ENCODE results near the gene FGF12.

FGF12 gene

GRCh38 chr3:192675958-192676649, 51.2 kb downstream of the FGF12 start:
- DNase-seq = no peak

- DNase-seq = no peak
Measured at GRCh38 chr3:192655628-192656027, 71.7 kb downstream of the FGF12 start.

DNA sequence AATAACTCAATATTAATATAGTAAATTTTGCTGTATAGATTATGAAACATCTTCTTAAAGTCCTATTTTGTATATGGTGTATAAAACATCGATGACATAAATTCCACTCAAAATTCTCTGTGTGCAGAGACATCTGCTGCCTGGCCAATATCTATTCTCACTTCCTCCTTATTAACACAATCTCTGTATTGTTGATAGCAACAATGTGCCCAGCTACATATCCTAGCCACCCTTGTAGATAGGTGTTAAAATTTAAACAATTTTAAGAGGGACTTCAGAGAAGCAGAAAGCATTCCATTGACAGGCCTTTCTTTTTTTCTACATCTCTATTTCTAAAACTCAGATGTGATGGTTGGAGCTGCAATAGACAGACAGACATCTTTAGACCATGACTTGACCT, 72.3 kb downstream of the FGF12 start:
- DNase-seq = no peak

DNA sequence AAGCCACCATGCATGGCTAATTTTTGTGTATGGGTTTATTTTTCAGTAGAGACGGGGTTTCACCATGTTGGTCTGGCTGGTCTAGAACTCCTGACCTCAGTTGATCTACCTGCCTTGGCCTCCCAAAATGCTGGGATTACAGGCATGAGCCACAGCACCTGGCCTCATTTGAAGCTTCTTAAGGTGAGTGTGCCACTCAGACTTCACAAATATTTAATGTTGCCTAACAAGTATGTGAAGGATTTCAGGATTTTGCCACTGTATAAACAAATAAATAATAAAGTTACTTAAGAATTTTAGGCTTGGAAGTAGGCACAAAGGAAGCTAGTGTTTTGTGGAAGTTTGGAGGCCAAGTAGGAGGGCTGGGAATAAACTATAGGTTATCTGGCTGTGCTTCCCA, 73.5 kb downstream of the FGF12 start:
- no peak for DNase-seq

GRCh38 chr3:192652727-192653126, 74.6 kb downstream of the FGF12 start:
- DNase-seq = no peak

- no peak for DNase-seq
Measured at GRCh38 chr3:192651836-192652512, 75.4 kb downstream of the FGF12 start.

- DNase-seq = no peak
Measured at GRCh38 chr3:192645437-192645836, 81.9 kb downstream of the FGF12 start.

DNA sequence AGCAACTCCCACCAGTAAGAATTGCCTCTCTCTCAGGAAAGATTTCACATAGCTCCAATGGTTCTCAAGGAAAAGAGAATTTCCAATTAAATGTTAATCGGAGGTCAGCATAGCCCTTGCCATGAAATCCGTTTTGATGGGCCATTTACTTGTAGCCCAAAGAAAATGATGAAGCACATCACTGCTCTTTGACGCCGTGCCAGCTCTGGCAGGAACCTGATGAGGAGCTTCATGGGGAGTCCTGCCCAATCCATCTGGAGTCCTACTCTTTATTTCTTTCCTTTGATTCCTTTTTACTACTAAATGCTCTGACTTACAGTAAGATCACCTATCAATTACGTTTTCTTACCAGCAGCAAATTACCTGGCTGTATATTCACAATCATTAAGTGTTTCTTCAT, 84.7 kb downstream of the FGF12 start:
- DNase-seq = no peak

DNA sequence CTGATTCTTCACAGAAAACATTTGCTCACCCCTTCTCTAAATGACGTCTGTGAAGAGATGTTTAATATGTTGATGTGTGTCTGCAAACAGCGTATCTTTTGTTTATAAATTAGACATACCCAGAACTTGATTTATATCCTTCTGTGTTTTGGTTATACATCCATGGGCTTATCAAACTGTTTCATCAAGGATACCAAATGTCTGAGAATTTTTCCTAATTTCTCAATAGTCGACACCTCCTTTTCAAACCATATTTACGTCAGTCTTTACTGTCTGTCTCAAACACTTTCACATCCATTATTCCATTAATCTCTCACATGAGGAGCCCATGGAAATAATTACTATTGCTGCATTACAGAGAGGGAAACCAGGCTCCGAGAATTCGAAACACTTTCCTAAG, 85.4 kb downstream of the FGF12 start:
- no peak for DNase-seq

DNA sequence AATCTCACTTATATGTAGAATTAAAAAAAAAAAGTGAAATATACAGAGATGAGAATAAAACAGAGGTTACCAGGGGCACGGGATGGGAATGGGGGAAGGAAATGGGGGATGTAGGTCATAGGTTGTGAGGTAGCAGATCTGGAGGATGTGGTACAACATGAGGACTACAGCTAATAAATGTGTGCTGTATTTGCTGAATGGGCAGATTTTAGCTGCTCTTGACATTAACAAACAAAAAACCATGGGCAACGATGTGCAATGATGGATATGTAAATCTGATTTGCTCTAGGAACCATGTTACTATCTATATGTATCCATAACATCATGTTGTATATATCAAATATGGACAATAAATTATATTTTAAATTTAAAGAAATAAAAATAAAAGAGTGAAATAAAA, 87.4 kb downstream of the FGF12 start:
- no peak for DNase-seq

DNA sequence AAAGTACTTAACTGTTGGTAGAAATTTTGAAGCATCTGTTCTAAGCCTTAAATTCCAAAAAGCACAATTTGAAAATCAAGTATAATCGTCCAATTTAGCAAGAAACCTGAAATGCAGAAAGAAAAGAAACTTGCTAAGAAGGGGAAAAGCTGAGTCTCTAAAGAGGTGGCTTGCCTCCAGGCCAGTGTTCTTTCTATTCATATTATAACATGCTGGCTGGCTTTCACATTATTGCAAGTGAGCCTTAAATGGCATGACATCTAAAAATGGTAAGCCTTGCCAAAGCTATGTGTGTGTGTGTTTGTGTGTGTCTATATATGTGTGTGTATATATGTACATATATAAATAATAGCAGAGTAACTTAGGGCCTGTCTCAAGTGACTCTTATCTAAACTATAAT, 89.5 kb downstream of the FGF12 start:
- DNase-seq = no peak

GRCh38 chr3:192636517-192637444, 90.6 kb downstream of the FGF12 start:
- no peak for DNase-seq

DNA sequence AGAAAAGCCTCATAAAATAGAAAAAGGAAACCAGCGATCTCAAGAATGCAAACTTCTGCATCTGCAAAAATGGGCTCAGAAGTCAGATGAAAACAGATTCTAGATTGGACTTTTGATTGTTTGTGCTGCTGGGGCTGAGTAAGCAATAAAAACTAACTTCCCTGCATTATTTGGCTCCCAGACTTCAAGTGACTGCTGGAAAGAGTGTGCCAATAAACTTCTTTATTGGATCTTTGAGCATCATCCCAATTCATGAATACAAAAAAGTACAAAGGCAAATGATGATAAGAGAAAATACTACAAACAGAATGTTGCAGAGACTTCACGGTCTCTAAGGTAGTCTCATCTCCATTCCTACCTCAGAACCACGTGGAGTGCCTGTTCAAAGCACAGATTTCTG, 97.9 kb downstream of the FGF12 start:
- DNase-seq = no peak

GRCh38 chr3:192621909-192622308, 105.4 kb downstream of the FGF12 start:
- no peak for DNase-seq

- no peak for DNase-seq
Measured at GRCh38 chr3:192620275-192620674, 107.1 kb downstream of the FGF12 start.

- no peak for DNase-seq
Measured at GRCh38 chr3:192611411-192611810, 115.9 kb downstream of the FGF12 start.

DNA sequence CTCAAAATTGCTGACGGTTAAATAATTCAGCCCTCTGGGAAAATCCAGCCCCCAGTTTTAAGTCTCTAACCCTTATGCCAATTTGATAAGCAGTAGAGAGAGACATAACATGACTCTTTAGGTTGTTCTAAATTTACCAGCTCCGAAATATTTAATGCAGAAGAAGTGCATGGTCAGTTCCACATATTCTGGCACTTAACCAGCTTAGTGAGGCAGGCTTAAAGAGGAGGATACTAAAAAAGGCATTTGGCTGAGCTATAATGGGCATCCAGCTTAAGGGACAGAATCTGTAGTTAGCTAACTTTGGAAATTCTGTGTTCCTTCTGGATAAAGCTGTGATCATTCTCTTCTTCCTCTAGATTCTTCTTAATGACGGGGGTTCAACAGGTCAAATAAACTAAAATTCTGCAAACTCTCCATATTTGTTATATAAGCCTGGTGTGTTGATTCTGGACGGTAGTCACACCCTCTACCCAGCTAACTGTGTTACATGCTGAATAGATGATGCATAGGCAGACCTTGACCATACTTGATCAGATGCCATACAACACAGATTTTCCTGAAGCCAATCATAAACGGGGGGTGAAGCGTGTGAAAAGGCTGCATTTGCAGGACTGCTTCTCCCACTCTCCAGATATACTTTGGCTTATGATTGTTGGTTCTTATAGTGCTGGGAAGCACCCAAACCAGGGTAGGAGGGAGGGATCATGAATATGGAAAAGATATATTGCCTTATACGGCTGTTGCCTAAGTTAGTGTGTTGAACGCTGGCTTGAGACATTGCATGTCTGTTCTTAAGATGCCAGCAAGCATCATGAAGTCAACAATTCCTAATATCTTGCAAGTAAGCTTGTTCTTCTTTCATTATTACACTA, 118.4 kb downstream of the FGF12 start:
- no peak for DNase-seq

GRCh38 chr3:192607798-192608197, 119.5 kb downstream of the FGF12 start:
- DNase-seq = no peak

DNA sequence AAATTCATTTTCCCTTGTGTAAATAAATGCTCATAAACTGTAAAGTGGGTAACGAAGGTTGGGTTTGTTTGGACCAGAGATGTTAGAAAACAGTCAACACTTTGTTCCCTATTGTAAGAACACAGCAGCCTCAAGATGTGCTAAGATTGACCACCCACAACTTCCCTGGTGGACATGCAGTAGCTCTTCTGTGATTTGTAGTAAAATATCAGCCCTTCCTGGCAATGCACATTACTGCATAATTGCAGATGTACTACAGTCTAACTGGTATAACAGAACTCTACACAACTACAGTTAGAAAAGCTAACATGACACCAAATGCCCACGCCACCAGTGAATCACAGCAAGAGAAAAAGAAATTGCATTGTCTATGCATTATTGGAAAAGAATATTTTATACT, 129.4 kb downstream of the FGF12 start:
- DNase-seq = no peak

- no peak for DNase-seq
Measured at GRCh38 chr3:192597506-192597905, 129.8 kb downstream of the FGF12 start.

- no peak for DNase-seq
Measured at GRCh38 chr3:192578729-192579128, 148.6 kb downstream of the FGF12 start.

DNA sequence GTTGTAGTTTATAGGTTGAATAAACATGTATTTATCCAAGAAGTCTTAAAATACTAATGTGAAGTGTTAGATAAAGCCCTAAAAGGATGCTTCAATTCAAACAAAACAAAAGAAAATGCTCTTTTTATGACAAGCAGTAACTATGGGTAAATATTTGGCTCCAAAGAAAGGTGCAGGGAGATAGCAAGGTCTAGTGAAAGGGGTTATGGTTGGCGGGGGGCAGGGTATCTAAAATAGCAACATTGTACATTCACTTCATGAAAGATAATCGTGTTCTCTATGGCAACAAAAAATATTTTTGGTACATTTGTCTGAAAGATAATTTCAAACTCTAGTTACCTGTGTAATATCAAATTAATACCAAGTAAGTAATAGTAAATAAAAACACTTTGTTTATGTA, 149.5 kb downstream of the FGF12 start:
- no peak for DNase-seq

GRCh38 chr3:192577271-192577670, 150.1 kb downstream of the FGF12 start:
- no peak for DNase-seq
